NCI-H1694 treated with DMSO at 0.1 percent for 48 hours (cell line): ENCODE results near the gene VIT.
"Not testable (repeated sequence)": the region's sequence is repeated elsewhere in the genome, so short reads cannot be mapped to it uniquely, and the experiment has no call there.

Experiments
- DNase-seq: peaks from one replicate; lab custom pipeline; 2025; lab: John Stamatoyannopoulos, UW

VIT gene

DNA sequence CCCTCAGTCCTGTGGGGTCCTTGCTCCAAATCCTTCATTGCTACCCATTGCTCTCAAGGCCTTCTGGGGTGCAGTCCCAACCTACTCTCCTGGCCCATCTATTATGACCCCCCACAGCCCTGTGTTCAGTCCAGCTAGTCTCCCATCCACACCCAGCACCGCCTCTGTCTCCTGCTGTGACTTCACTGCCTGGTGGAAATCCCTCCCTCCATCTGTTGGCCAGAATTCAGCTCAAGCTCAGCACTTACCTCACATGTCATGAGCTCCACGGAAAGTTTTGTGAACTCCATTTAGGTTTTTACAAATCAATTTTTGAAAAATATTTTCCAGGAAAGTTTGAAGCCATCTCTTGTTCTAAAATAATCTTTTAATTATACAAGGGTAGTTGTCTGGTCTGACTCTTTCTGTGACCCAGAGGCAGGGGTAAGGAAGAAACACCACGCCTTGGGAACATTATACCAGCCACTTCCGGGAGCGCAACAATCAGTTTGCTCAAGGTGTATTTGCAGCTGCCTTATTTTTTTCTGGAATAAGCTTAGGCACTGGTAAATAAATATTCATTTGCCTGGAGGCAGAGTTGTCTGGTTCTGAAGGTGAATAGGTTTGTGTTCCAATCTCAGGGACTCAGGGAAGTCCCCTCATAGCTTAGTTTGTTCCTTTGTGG, 110.8 kb downstream of the VIT start:
- no peak for DNase-seq

- DNase-seq = no peak
Observed at GRCh38 chr2:36808386-36809068, 112.0 kb downstream of the VIT start.

DNA sequence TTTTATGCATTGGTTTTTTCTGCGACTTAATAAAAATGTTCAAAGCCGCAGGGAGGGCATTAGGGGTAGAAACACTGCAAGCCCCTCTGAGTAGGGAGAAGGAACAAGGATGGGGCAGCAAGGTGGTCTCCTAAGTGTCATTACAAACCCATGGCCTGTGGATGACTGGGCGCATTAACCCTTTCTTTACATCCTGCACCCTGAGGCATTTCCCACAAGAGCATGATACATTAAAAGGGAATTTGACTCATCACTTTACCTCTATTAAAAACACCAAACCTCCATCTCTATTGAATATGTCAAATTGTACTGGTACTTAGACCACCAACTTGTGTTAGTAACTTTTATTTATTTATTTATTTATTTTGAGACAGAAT, 112.5 kb downstream of the VIT start:
- no peak for DNase-seq

DNA sequence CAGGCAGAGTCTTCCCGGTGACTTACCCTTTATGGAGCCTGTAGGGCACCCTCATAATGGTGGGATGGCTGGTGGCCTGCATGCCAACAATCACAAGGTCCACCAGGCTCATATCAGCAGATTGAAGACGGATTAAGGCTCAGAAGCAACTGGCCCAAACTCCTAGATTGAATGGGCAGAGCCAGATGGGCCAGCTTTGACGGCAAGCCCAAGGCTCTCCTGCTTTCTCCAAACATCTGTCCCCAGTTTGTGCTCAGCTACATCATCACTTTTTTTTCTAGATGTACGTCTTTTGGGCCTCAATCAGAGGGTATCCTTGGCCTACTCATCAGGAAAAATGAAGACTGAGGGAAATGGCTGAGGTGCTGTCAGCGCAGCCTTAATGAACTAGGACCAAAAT, 114.6 kb downstream of the VIT start:
- no peak for DNase-seq

- no peak for DNase-seq
Observed at GRCh38 chr2:36812196-36812595, 115.7 kb downstream of the VIT start.

DNA sequence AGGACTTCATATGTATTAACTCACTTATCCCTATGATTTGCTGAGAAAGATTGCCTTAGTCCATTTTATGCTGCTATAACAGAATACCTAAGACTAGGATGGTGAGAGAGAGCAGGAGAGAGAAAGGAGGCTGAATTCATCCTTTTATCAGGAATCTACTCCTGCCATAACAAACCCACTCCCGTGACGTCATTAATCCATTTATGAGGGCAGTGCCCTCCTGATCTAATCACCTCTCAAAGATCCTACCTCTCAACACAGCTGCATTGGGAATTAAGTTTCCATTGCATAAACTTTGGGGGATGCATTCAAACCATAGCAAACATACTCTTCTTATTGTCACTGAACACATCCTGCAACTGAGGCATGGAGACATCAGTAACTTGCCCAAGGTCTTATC, 122.0 kb downstream of the VIT start:
- DNase-seq = no peak

DNA sequence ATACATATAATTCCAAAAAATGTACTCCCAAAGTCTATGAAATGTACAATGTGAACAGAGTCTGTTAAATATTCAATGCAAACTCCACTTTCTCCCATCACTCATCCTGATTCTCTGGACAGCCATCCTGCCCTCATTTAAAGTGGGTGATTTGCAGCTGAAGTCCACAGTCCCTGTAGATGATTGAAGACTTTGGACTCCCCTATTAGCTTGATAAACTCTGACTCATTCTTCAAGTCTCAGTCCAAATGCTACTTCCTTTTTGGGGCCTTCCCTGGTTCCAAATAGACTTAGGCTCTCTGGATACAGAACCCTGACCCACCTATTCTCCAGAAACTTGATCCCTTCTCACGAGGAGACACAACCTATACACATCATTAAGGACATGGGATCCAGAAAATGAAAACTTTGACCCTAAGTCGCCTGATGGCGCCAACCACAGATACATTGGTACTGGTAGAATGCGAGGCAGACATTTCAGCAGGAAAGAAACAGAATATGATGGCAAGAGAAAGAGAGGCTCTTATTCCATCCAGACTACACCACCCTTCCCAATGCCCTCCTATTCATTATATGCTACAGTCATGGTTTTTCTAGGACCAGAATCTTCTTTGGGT, 122.7 kb downstream of the VIT start:
- DNase-seq = no peak

DNA sequence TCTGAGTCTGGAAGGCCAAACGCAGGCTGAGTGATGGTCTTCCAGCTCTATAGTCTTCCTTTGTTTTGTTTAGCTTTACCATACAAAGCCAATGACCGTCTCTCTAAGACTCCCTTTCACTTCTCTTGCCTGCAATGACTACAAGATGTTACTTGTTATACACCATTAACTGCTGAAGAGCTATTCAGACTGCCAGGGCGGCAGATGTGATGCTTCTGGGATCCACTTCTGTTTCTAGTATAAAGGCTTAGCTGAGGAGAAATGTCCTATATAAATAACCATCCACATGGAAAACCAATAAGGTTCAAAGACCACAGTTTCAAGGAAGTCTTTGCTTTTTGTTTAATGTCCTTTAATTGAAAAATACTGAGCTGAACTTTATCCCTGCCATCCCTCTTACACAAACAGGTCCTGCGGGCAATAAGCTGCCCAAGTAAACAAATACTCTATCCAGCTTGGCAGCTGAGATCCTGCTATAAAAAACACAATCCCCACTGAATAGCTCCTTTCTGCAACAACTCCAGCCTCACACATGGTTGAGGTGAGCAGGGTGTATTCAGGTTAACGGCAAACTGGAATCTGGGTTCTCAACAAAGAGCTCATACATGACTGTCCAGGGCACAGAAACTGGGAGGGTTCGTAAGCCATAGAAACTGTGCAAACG, 124.6 kb downstream of the VIT start:
- no peak for DNase-seq

- no peak for DNase-seq
Observed at GRCh38 chr2:36823862-36824261, 127.4 kb downstream of the VIT start.

DNA sequence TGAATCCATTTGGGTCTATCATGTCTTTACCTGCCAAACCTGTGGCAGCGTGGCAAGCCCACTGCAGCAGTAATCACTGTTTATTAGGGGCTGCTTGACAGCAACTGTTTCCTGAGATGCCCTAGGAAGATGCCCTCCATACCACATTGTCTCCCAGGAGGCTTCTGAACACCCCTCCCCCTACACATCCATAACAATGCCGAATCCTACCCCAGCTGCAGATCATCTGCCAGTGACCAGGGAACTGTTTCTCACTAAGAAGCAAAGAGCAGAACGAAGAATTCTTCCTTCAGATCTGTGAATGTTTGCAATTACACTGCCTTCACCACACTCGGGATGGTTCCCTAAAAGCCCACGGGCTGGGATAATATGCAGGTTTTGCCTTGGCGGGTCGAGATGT, 127.8 kb downstream of the VIT start:
- no peak for DNase-seq

- DNase-seq = not testable (repeated sequence)
Observed at GRCh38 chr2:36824683-36825082, 128.2 kb downstream of the VIT start.

DNA sequence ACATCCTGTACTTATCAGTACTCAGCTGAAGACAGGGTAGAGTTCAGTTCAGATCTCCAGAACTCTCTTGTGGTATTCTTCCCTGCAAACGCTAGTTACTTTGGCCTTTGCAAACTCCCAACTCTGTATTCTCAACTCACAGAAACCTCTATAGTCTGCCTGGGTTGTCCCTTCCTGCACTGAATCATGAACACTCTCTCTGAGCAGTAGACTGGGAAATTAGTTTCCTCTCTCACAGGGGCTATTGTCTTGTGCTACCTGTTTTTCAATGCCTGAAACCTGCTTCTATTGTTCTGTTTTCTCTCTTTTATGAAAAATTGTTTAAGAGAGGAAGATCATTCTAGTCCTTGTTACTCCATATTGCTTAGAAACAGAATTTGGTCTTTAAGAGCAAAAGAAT, 134.7 kb downstream of the VIT start:
- DNase-seq = no peak

DNA sequence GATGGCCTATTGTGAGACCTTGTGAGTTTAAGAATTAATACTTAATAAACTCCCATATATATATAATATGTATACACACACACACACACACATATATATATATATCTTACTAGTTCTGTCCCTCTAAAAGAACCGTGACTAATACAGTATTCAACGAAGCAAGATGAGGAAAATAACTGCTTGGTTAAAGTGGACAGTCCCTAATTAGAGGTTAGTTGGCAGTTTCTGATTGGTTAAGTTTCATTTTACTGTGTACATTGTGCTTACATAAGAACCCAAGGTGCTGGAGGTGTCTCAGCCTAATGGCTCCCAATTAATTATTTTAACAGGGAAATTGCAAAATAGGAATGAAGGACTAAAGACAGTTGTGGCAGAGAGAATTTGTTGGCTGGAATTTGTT, 137.7 kb downstream of the VIT start:
- DNase-seq = no peak

DNA sequence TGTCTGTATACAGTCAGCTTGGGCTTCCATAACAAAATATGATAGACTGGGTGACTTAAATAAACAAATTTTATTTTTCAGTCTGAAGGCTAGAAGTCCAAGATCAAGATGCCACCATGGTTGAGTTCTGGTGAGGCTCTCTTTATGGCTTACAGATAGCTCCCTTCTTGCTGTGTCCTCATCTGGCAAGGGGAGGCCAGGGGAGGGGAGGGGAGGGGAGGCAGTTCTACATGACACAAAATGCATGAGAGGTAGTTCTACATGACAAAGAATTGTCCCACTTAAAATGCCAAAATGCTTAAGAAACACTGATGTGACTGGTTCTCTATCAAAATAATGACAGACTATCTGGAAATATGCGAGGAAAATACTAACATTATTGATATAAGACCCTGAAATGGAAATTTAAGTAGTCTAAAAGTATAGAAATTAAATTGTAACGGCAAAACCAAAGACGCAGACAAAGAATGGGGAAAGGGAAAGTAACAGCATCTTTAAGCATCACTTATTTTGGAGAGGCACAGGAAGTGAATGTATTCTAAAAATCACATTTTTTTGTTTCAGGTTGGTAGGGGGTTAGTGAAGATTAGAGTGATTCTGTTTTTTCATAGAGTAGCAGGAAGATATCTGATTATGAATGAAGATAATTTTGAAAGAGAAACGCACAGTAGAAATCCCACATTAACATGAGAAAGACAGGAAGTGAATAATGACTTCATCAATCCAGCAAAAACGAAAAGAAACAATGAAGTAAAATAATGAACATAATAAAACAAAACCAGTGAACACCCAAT, 138.4 kb downstream of the VIT start:
- DNase-seq = no peak

GRCh38 chr2:36839976-36840617, 143.6 kb downstream of the VIT start:
- no peak for DNase-seq

DNA sequence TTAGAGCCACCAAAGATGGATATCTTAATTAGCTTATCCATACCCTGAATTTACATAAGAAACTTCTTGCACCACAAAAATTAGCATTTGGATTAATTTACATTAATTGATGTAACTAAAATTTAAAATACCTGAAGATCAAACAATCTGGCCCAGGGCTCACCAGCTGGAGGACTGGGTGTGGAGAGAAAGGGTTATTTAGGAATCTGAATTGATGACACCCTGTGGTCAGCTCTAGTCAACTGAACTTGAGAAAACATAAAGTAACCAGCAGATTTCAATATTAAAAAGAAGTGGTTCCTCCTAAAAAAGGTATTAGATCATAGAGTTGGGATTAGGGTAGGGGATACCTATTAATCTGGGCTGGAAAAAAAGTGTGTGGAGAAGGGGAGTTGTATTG, 147.3 kb downstream of the VIT start:
- DNase-seq = no peak

DNA sequence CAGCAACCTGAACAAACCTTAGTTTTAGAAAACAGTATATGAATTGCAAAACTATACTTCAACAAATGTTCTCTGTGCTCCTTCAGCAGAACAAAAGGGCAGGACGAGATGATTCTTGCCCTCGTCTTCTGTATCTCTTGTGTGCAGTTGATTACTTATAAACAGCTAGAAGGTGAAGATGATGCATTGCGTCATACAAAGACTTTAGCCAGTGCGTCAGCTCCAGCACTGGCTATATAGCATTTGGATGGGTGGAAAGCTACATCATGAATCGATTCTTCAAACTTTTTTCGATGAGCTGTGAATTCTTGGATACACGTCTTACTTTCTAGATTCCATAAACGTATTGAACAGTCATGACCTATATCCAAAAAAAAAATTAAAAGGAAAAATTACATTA, 152.8 kb downstream of the VIT start:
- DNase-seq = no peak

DNA sequence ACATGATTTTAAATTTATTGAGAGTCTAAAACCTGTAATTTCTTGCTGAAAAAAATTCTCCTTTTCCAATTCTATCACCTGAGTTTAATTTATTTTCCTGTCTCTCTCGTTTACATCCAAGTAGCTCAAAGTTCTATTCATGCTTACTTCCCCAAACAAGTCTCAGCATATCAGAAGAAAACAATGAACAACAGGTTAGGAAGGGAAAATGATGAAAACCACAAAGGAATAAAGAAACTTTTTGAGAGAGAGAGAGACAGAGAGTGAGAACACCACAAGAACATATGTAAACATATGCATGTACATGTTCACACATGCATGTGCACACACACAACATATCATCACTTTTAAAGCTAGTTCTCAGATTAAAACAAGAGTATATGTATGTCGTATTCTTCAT, 157.7 kb downstream of the VIT start:
- no peak for DNase-seq

GRCh38 chr2:36855429-36855828, 158.9 kb downstream of the VIT start:
- no peak for DNase-seq

GRCh38 chr2:36857713-36858112, 161.2 kb downstream of the VIT start:
- peak; percentile 30 for DNase-seq

GRCh38 chr2:36858551-36859365, 162.3 kb downstream of the VIT start:
- DNase-seq = no peak
